HepG2 (cell line): ENCODE results near the gene SERBP1. TPM values are rescaled to one million over a fixed set of nuclear protein-coding genes. Genes with fewer than 3 reads are reported as not detected.

Source experiments
- ATAC-seq: fragments of 200-7000 bp; cut with Tn5 transposase; 3 replicates; pipeline ENCODE4 v1.9.1; 2020; ENCODE audit warnings: mild to moderate bottlenecking, moderate library complexity
- BruUV-seq: library from RNA; stranded (reverse); fragments of 400-500 nt; replicated peaks from 2 replicates; lab custom pipeline; 2021; lab: Mats Ljungman, UMichigan
- CTCF ChIA-PET: fragments of 300-600 bp; formaldehyde crosslinking; extraction: SDS; loops from one replicate; lab custom pipeline; 2021; ENCODE audit warnings: low total read pairs, inconsistent platforms, low intra/inter-chr PET ratio; lab: Yijun Ruan, JAX
- POLR2A ChIA-PET: fragments of 350-600 bp; sonication (Branson Sonifier 250); formaldehyde crosslinking; loops from one replicate; lab custom pipeline; 2020; ENCODE audit warnings: antibody characterized with exemption, inconsistent platforms; lab: Yijun Ruan, JAX
- DNase-seq: peaks from one replicate; pipeline ENCODE4 v3.0.0-alpha.2; 2015; ENCODE audit warnings: low spot score
- FAIRE-seq: peaks from 3 replicates; lab custom pipeline; 2011; peaks lifted over from hg19 to GRCh38; lab: Jason Lieb, UNC
- H2AFZ ChIP-seq: one replicate; pipeline ENCODE4 v1.6.1; 2011; ENCODE audit warnings: low read length, inconsistent platforms
- H3K27ac ChIP-seq: fragments of 300-600 bp; 3 replicates; pipeline ENCODE4 v1.8.0; 2011; ENCODE audit warnings: mixed run types, mild to moderate bottlenecking, mixed read lengths, low read length, inconsistent platforms; ENCODE audit not compliant: insufficient read depth; ENCODE audit errors: extremely low read length
- H3K27me3 ChIP-seq, 2 experiments: fragments of 200-600 bp in 1 of 2; 2 replicates in 1 of 2; 3 replicates in 1 of 2; pipeline versions ENCODE4 v1.6.0 to v1.8.0; 2011; ENCODE audit warnings: low read length in 2 of 2, mild to moderate bottlenecking in 2 of 2, moderate library complexity in 2 of 2, inconsistent platforms in 1 of 2; ENCODE audit not compliant: insufficient read depth in 2 of 2, control insufficient read depth in 1 of 2
- H3K36me3 ChIP-seq, 2 experiments: fragments of 200-600 bp in 1 of 2; replicated peaks in 1 of 2; 2 replicates in 1 of 2; 3 replicates in 1 of 2; pipeline versions ENCODE4 v1.5.1 to v1.8.0; 2011; ENCODE audit warnings: low read length in 2 of 2, inconsistent platforms in 1 of 2; ENCODE audit not compliant: insufficient read depth in 2 of 2, control insufficient read depth in 1 of 2
- H3K4me1 ChIP-seq: 2 replicates; pipeline ENCODE4 v1.5.1; 2012; ENCODE audit warnings: low read length, inconsistent platforms; ENCODE audit not compliant: insufficient read depth
- H3K4me2 ChIP-seq: 2 replicates; pipeline ENCODE4 v1.6.0; 2011; ENCODE audit warnings: low read depth, low read length, inconsistent platforms
- H3K4me3 ChIP-seq, 3 experiments: fragments of 200-600 bp in 1 of 3; sonication (generic), shearing (Covaris generic) in 1 of 3; replicated peaks in 1 of 3; 2 replicates each; pipeline ENCODE4 v1.5.1; 2011 to 2016; ENCODE audit warnings: low read length in 3 of 3, inconsistent platforms in 2 of 3, low read depth in 2 of 3, mild to moderate bottlenecking in 2 of 3, control low read depth in 1 of 3, mixed read lengths in 1 of 3; ENCODE audit not compliant: insufficient read depth in 1 of 3
- H3K79me2 ChIP-seq: one replicate; pipeline ENCODE4 v1.6.1; 2011; ENCODE audit warnings: low read length, inconsistent platforms; ENCODE audit not compliant: insufficient read depth
- H3K9ac ChIP-seq: 2 replicates; pipeline ENCODE4 v1.6.0; 2011; ENCODE audit warnings: mild to moderate bottlenecking, low read depth, low read length, inconsistent platforms; ENCODE audit not compliant: insufficient read depth
- H3K9me3 ChIP-seq: 2 replicates; pipeline ENCODE4 v1.5.1; 2012; ENCODE audit warnings: mild to moderate bottlenecking, low read length
- H4K20me1 ChIP-seq: 2 replicates; pipeline ENCODE4 v1.6.0; 2011; ENCODE audit warnings: inconsistent platforms, mild to moderate bottlenecking, low read length, moderate library complexity; ENCODE audit not compliant: insufficient read depth
- CBX5 ChIP-seq: sonication (generic); formaldehyde crosslinking; IDR thresholded peaks from 2 replicates; pipeline ENCODE4 v1.4.0; 2020; ENCODE audit warnings: missing genetic modification reagents, borderline replicate concordance
- FOXA3 ChIP-seq: IDR thresholded peaks from 2 replicates; pipeline ENCODE4 v1.6.1; 2016; ENCODE audit warnings: missing genetic modification reagents, missing compliant biosample characterization
- MAZ ChIP-seq, 2 experiments: sonication (generic) in 1 of 2; formaldehyde crosslinking in 1 of 2; IDR thresholded peaks; 2 replicates each; pipeline versions ENCODE4 v1.5.0 to v1.6.1; 2012 to 2020; ENCODE audit warnings: low read depth in 2 of 2, mild to moderate bottlenecking in 2 of 2, borderline replicate concordance in 1 of 2, improper control_type of control experiment in 1 of 2, low read length in 1 of 2, missing genetic modification reagents in 1 of 2, moderate library complexity in 1 of 2
- SAFB2 ChIP-seq: sonication (generic); formaldehyde crosslinking; IDR thresholded peaks from 2 replicates; pipeline ENCODE4 v1.5.1; 2020; ENCODE audit warnings: missing genetic modification reagents, low read depth, mild to moderate bottlenecking, borderline replicate concordance
- TARDBP ChIP-seq: sonication (generic); formaldehyde crosslinking; IDR thresholded peaks from 2 replicates; pipeline ENCODE4 v1.8.0; 2022; ENCODE audit warnings: mild to moderate bottlenecking, missing genetic modification reagents
- WIZ ChIP-seq: sonication (generic); formaldehyde crosslinking; IDR thresholded peaks from 2 replicates; pipeline ENCODE4 v1.5.1; 2020; ENCODE audit warnings: mild to moderate bottlenecking, missing genetic modification reagents
- ZFP36 ChIP-seq: fragments of 150-350 bp; IDR thresholded peaks from 2 replicates; pipeline ENCODE4 v1.6.1; 2018; ENCODE audit warnings: borderline replicate concordance, low read length, low read depth; ENCODE audit not compliant: partially characterized antibody
- ZNF446 ChIP-seq: sonication (generic); formaldehyde crosslinking; IDR thresholded peaks from 2 replicates; pipeline ENCODE4 v1.5.0; 2020; ENCODE audit warnings: mild to moderate bottlenecking, missing genetic modification reagents
- ZNF570 ChIP-seq: sonication (generic); formaldehyde crosslinking; IDR thresholded peaks from 2 replicates; pipeline ENCODE4 v1.4.0; 2020; ENCODE audit warnings: mild to moderate bottlenecking, missing genetic modification reagents, borderline replicate concordance
- ZNF879 ChIP-seq: sonication (generic); formaldehyde crosslinking; IDR thresholded peaks from 2 replicates; pipeline ENCODE4 v1.8.1; 2023; ENCODE audit warnings: missing genetic modification reagents
- WGBS: methylation state at CpG from one replicate; pipeline ENCODE4 v1.1.6; 2017; ENCODE audit warnings: low lambda C conversion rate; 5-methylcytosine and 5-hydroxymethylcytosine counted together
- in situ Hi-C: cut with HindIII; loops from 2 replicates; pipeline ENCODE4 v1.10.0; 2017; ENCODE audit warnings: low pct_unique_long_range_greater_than_20kb; ENCODE audit not compliant: extremely low pct_ligation_motif_present
- intact Hi-C: fragments of 100-400 bp; cut with micrococcal nuclease; formaldehyde crosslinking; loops from one replicate; pipeline ENCODE4 v1.10.0; 2022; ENCODE audit not compliant: unreplicated experiment
- polyA plus RNA-seq, 8 experiments: library from polyadenylated mRNA; depleted of rRNA in 3 of 8; stranded (reverse) in 7 of 8; unstranded in 1 of 8; fragments of >200 nt; fragmentation: Illumina TruSeq in 4 of 8; extraction: Trizol in 4 of 8; gene quantifications; 2 replicates each; pipeline versions ENCODE4 v1.2.1 to v1.2.3, GENCODE V29; 2011 to 2016; ENCODE audit warnings: low read depth in 4 of 8, missing spikeins in 1 of 8, mixed read lengths in 1 of 8; ENCODE audit not compliant: insufficient read depth in 1 of 8
- total RNA-seq, 5 experiments: library from RNA; depleted of rRNA; stranded (reverse); fragments of >200 nt; fragmentation: Illumina TruSeq; extraction: Trizol; gene quantifications; 2 replicates each; pipeline ENCODE4 v1.2.3, GENCODE V29; 2016; ENCODE audit warnings: low read depth in 1 of 5

Gene SERBP1
- total and polyA plus RNA-seq, 2 of the 13 experiments (the other 11 are each of a cell fraction or from before 2014, with no cell fraction given) = 175 to 281 TPM

- TF ChIP-seq WIZ (CRISPR knock-in tag) (no peak), MAZ (IDR thresholded peaks at IDR 0.05; ENCODE audit: borderline replicate concordance, low read depth, low read length) (no peak), MAZ (CRISPR knock-in tag; IDR thresholded peaks at IDR 0.05; ENCODE audit: low read depth) (no peak), ZNF570 (CRISPR knock-in tag) (no peak), ZNF879 (CRISPR knock-in tag) (no peak), ZNF446 (CRISPR knock-in tag) (no peak), ZFP36 (no peak), CBX5 (no peak)
These were observed 33.2 kb upstream of the SERBP1 start (continued) for GRCh38 chr1:67463298-67463955.

GRCh38 chr1:67460676-67461500 is 30.7 kb upstream of the SERBP1 start:
- H3K79me2 ChIP-seq = no peaks in the 10 kb centered on the region
- H3K4me3 ChIP-seq = no peak overlapping the region
- H4K20me1 ChIP-seq = no peaks in the 10 kb centered on the region
- H3K9me3 ChIP-seq = no peaks in the 10 kb centered on the region
- no peak overlapping the region for H3K4me2 ChIP-seq
- H3K27ac ChIP-seq = no peak overlapping the region
- no TSS peak for BruUV-seq
- no peaks in the 10 kb centered on the region for H3K36me3 ChIP-seq
- H3K4me1 ChIP-seq = no peaks in the 10 kb centered on the region
- 48% methylated on average over 7 of the region's 9 CpGs for WGBS
- H3K27me3 ChIP-seq = 0 out of 5 replicates have a peak, but pooled peaks cover 0 to 4% of the 10 kb centered on the region in 2 experiments
- ChIA-PET POLR2A (no interaction called here), CTCF (no interaction called here)
- intact Hi-C loops (no loop called here), in situ Hi-C loops (no loop called here)
- no peak overlapping the region for H3K9ac ChIP-seq
- DNase-seq = no peak
- FAIRE-seq = no peak
- H2AFZ ChIP-seq = no peak overlapping the region
- no peak for ATAC-seq
- no peak for TF ChIP-seq SAFB2 (CRISPR knock-in tag)
- TF ChIP-seq FOXA3 (CRISPR knock-in tag) = no peak
- no peak for TF ChIP-seq TARDBP (CRISPR knock-in tag)
